Frontal cortex (tissue), 4 donors: ENCODE results near the gene RTN4R. TPM values are rescaled to one million over a fixed set of nuclear protein-coding genes. Genes with fewer than 3 reads are reported as not detected.
"Not testable (repeated sequence)": the region's sequence is repeated elsewhere in the genome, so short reads cannot be mapped to it uniquely, and the experiment has no call there.

ENCODE experiments used
- DNase-seq, 2 donors: peaks; one replicate each; pipeline ENCODE4 v3.0.0; 2012; ENCODE audit warnings: low spot score in 2 of 2
- FAIRE-seq: peaks from 2 replicates; lab custom pipeline; 2012; peaks lifted over from hg19 to GRCh38; lab: Jason Lieb, UNC
- total RNA-seq: library from RNA; depleted of rRNA; stranded (reverse); fragments of >200 nt; gene quantifications from one replicate; pipeline ENCODE4 v1.2.3, GENCODE V29; 2014
- donor health status: control.
- donor health status: control.
- donor health status: control.

The RTN4R gene
- total RNA-seq, 1 donor from 2014 or later, result 10.2 TPM

DNA sequence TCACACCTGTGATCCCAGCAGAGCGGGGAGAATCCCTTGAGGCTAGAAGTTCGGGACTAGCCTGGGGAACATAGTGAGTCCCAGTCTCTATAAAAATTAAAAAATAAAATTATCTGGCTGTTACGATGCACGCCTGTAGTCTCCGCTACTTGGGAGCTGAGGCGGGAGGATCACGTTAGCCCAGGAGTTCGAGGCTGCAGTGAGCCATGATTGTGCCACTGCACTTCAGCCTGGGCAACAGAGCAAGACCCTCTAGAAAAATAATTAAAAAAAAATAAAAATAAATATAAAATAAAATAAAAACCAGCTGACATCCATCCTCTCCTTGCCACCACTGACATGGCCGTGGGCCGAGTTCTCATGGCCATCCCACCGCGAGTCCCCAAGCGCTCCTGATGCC, 7.7 kb upstream of the RTN4R start:
- DNase-seq (no peak), FAIRE-seq (no peak)

DNA sequence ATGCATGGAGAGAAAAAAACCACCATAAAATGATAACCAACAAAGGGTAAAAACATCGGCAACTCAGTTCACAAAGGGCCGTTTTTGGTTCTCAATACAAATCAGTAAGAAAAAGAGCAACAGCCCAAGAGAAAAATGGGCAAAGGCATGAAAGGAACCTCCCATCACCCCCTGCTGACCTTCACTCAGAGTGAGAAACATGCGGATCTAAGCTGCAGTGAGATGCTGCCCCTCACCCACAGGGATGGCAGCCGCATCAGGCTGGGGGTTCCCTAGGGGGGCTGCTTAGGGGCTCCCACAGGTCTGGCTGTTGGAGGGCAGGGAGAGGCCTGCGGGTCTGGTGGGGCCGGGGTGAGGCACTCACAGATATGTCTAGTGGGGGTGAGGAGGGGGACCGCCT, 7.2 kb upstream of the RTN4R start:
- DNase-seq, FAIRE-seq: not testable (repeated sequence)

- DNase-seq, FAIRE-seq: not testable (repeated sequence)
Measured at GRCh38 chr22:20274374-20274773, 6.3 kb upstream of the RTN4R start.

DNA sequence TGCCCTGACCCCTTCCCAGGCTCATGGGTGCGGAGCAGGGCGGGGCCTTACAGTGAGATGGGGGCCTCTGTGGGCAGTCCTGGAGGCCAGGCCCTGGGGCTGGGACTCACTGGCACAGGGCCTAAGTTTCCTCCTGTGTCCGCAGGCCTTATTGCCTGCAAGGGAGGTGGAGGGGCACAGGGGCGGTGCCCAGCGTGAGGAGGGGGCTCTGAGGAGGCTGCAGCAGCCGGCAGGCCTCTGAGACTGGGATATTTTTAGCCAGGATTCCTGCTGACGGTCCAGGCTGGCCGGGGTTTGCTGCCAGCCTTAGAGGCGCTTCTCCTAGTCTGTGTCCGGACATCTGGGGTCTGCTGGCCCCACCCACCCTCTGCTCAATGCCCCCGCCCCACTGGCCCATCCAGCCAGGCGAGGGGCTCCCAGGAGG, 5.7 kb upstream of the RTN4R start:
- FAIRE-seq, result no peak
- DNase-seq, result no peak

DNA sequence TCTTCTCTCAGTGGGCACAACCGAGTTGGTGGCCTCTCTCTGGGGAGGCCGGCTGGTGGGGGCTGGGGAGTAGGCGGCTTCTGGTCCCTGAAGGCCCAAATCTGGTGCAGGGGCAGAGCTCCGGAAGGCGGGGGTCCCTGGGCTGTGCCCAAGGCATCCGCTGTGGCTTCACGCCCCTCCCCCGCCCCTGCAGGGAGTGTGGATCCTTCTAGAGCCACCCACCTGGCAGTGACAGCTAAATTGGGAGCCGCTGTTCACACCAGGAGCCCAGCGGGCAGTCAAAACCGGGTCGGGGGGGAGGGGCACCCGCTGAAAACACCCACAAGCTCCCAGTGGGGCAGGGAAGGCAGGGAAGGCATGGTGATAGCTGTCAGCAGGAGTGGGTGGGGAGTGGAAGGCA, 4.6 kb upstream of the RTN4R start:
- FAIRE-seq (no peak), DNase-seq (no peak)

DNA sequence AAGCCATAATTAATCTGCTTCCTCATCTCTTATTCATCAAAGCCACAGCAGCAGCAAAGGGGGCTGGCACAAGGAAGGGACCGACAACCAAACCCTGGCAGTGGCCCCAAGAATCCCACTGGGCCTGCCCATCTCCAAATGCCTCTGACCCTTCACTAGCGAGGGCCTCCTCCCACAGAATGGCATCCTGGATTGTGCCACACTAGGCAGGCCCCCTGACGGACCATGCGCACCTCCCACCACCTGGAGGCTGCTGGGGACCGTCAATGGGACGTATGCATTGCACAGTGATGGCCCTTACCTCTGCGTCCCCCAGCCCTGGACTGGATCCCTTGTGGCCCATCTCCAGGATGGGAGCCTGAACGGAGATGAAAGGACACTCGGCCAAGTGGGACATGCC, 4.1 kb upstream of the RTN4R start:
- DNase-seq (no peak), FAIRE-seq (no peak)

GRCh38 chr22:20271114-20271994, 3.2 kb upstream of the RTN4R start:
- no peak for DNase-seq
- FAIRE-seq, result no peak

- not testable (repeated sequence) for FAIRE-seq, DNase-seq
Measured at GRCh38 chr22:20270190-20271113, 2.3 kb upstream of the RTN4R start.

DNA sequence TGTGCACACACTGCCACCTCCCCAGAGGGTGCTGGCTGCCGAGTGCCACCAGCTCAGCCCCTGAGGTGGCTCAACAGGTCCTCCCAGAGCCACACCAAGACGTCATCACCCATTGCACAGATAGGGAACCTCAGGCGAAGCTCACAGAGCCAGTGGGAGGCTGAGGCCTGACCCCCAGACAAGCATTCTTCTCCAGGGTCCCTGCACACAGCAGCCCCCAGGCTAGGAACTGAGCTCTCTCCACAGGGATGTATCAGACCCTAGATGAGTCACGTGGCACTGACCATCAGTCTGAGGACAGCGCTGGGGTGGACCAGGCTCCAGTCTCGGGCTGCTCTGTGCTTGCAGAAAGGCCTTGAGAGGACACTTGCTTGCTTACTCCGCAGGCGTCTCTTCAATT, 1.6 kb upstream of the RTN4R start:
- DNase-seq, FAIRE-seq: not testable (repeated sequence)

DNA sequence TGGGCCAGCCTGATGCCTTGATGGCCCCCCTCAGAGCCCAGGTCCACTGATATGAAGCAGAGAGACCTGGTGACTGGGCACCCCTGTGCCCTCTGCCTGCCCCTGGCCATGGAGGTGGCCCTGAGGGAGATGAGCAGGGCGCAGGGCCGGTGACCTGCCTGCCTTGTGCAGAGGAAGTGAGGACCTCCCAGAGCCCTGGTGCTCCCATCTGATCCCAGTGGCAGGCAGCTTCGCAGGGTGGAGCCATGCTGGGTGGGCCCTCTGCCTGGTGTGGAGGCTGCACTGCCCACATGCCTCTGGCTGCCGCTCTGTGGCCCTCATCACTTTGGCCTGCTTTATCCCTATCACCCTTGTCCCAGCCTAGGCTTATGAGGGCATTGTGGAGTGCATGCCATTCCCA, 1.1 kb upstream of the RTN4R start:
- not testable (repeated sequence) for DNase-seq, FAIRE-seq

GRCh38 chr22:20267441-20268278, 458 bp downstream of the RTN4R start:
- FAIRE-seq, result no peak
- no peak for DNase-seq

DNA sequence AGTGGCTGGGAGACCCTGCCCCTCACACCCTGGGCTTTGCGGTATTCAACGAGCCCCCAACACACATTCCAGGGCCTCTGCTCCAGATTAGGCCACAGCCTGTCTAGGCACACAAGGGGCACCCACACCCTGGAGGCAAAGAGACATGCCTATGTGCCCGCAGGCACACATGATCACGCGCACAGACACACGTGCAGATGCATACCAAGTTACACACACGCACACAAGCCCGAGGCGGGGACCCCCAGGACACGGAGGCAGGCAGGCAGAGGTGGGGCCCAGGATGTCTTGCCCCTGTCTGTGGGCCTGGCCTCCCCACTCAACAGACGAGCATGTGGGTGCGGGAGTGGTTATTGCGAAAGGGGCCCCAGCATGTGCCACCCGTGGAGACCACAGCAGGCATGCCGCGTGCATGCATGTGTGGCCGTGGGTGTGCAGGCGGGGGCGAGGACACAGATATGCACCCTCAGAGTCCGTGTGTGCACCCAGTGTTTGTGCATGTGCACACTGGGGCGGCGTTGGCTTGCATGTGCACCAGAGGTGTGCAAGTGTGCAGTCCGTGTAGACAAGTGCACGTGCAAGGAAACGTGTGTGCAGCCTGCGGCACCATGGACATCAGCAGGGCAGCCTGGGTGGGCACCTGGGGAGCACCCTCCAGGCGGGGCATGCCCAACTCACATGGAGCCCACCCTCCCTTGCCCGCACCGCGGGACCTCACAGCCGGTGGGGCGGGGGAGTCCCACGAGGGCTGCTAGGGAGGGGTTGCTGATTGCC, 1.3 kb downstream of the RTN4R start:
- not testable (repeated sequence) for DNase-seq, FAIRE-seq

DNA sequence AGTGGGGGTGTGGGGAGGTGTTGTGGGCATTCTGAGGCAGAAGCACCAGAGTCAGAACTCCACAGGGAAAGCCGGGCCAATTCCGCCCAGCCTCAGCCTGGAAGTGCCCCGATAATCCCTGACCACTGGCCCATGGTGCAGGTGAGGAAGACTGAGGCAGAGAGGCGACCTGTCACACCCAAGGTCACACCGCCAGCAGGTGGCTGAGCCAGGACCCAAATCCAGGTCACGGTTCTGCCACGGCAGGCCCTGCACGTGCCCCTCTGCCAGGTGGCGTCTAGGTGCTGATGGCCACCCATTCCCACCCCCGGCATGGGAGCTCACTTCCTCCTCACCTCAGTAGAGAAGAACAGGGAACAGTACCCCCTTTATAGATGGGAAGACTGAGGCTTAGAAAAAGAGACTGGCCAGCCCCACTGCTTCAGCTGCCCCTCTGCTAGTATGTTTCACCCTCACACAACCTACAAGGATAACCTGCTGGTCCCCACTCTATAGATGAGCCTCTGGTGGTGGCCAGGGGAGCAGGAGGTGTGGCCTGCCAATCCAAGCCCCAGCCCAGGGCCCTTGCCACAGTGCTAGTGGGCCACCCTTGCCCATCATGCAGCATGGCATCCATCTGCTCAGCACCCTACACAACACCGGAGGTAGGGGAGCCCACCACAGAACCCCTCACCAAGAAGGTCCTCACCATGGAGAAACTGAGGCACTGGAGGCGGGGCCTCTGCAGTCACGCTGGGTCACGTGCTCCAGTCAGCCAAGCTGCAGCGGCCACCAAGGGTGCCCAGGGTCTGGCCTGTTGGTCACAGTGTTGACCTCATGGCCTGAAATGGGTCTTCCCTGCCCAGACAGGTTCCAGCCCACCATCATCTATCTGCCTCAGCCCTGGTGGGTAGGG, 2.1 kb downstream of the RTN4R start:
- not testable (repeated sequence) for DNase-seq, FAIRE-seq

DNA sequence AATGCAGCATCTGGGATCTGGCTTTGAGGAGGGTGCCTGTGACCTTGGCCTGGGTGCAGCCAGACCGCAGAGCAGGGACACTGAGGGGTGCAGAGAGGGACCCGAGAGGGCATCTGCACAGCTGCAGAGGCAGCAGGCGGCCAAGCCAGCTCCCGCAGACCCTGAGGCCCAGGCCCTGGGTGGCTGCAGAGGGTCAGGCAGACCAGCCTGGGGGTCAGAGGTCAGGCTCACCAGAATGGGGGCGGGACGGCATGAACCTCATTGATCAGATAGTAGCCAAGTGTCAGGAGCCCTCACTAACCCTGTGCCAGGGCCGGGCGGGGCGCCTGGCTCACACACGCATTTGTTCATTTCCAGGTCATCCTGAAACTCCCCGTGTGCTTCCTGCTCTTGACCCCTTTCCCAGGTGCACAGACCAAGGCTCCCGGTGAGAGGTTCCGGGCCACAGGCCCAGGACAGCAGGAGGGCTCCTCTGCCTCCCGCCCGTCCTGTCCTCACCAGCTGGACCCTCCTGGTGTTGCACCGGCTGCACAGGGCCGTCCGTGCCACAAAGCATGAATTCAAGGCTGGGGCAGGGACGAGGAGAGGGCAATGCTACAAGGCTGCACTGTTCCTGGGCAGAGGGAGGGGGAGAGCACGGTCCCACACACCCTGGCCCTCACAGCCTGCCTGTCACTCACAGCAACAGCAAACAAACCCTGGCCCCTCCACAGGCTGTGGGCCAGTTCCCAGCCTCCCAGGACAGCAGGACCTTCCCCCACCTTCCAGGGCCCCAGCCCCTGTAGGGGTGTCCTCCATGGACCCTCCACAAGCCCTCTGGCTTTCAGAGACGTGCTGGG, 3.3 kb downstream of the RTN4R start:
- DNase-seq, result no peak
- no peak for FAIRE-seq

DNA sequence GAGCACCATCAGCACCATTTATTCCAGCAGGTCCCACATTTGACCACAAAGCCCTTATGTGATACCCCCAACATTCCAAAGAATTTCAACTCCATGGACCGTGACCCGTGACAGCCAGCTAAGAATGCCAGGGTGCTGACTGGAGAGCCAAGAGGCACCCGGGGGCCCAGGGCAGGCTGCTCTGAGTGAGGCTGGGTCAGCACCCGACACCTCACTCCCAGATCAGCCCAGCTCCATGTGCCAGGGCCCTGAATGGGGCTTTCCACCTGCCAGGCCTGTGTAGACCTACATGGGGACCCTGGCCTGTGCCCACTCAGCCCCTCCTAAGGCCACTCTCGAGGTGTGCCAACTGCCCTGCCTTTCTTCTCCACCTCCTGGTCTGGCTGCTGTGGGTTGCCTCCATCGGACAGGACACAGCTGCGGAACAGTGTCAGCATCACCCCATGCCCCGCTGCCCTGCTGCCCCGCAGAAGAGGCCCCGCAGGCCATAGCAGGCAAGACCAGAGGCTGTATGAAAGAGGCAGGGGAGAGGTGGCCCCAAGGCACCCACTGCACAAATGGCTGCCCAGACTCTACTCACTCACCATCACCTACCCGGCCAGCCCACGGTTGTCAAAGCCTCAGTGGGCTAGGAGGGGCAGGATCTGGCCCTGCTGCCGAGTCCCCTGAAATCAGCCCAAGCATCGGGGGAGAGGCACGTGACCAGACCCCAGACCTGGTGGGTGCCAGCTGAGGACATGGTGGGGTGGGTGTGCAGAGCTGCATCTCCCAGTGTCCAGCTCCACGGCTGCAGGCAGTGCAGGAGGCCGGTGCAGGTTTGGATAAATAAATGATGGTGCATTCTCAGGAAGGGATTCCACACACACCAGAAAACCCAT, 4.5 kb downstream of the RTN4R start:
- not testable (repeated sequence) for DNase-seq, FAIRE-seq

- no peak for FAIRE-seq
- no peak for DNase-seq
Measured at GRCh38 chr22:20262582-20263147, 5.5 kb downstream of the RTN4R start.
